UCSD-AML1 (cell line): Measurements from ENCODE around the gene SIL1.
"Not testable (repeated sequence)": the region's sequence is repeated elsewhere in the genome, so short reads cannot be mapped to it uniquely, and the experiment has no call there.

Source experiments
- DNase-seq: peaks from one replicate; lab custom pipeline; 2025; ENCODE audit not compliant: unreplicated experiment; lab: John Stamatoyannopoulos, UW

SIL1 gene

DNA sequence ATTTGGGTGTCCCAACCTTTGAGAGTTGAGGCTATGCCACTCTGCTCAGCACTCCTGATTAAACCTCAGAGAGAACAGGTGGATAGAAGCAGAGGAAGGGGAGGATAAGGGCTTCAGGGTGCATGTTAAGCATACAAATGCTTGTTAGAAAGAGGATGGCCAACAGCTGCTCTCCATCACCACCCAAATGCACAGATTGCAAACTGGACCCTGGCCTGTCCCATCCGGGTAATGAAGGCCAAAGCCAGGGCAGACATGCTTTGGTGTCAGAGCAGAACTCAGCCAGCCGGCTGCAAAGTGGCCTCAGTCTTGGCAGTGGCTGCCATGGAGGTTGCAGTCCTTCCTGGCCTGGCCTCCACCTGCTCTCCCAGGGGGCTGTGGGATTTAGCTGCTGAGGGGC, 84.3 kb downstream of the SIL1 start:
- DNase-seq, result no peak

DNA sequence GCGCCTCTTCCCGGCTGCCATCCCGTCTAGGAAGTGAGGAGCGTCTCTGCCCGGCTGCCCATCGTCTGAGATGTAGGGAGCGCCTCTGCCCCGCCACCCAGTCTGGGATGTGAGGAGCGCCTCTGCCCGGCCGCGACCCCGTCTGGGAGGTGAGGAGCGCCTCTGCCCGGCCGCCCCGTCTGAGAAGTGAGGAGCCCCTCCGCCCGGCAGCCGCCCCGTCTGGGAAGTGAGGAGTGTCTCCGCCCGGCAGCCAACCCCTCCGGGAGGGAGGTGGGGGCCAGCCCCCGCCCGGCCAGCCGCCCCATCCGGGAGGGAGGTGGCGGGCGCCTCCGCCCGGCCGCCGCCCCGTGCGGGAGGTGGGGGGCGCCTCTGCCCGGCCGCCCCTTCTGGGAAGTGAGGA, 85.8 kb downstream of the SIL1 start:
- not testable (repeated sequence) for DNase-seq

DNA sequence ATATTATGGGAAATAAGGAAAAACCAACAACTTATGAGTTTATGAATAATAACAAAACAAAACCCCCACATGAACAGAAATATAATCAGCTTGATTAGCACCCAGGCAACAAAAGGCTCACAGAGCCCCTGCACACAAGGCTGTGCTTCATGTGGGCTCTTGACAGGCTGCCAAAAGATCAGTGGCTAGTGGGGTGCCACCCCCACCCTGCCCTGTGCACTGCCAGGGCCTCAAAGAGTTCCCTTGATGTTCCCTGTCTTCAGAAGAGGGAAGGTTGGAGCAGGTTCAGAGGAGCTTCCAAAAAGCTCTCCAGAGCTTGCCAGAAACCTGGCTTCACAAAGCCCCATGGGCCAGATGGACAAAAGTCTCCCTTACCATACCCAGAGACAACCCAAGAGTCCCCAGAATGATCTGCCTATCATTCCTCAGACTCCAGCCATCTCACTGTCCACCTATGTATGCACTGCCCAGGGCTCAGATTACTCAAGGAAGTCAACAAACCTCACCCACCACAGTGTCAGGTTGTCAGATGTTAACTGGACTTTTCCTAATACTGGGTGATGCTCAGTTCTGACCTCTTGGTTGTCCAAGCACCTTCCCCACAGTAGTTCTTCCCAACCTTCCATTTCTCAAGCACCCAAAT, 87.5 kb downstream of the SIL1 start:
- no peak for DNase-seq

DNA sequence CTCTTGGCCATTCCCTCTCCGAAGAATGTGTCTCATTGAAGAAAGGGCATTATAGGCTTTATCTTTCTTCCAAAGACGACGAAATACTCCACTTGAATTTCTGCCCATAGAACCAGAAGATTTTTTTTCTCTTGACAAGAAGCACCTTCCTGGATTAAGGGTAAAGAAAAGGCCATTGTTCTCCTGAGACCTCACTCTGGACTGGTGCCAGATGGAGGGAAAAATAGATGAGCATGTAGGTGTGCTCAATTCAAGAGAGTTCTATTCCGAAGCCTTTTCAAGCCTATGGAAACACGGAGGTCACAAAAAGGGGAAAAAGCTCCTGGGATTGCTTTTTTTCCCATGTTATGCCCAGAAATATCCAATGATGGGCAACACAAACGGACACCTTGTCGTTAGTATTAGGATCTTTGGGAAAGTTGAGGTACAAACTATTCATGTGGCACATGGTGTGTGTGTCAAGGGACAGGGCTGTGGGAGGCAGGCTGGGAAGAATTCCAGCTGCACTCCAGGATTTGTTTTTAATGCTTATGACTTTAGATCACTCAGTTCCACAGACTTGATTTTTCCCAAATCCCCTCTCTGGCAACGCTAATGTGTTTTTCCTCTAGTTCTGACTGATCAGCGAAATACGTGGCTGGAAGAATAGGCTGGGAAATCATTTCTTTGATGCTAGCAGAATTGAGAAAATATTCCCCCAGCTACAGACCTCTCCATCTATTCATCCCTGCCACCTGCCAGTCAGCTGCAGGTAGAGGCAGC, 89.9 kb downstream of the SIL1 start:
- no peak for DNase-seq

DNA sequence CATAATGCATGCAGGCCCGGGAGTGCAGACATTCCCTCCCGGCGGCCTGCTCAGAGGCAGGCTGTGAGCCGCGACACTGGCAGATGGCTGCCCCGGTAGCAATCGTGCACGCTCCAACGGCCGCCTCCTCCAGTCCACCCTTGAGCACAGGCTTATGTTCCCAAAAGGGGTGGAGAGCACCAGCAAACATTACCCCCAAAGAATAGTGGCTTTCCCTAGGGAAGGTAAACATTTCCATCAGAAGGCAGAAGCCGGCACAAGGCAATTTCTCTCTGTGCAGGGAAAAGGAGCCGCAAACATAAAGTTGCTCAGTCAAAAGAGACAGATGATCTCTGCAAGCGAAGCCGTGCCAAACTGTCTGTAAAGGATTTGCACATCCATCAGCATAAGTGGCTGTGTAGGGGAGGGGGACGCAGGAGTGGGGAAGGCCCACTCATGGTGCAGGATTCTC, 92.5 kb downstream of the SIL1 start:
- no peak for DNase-seq

DNA sequence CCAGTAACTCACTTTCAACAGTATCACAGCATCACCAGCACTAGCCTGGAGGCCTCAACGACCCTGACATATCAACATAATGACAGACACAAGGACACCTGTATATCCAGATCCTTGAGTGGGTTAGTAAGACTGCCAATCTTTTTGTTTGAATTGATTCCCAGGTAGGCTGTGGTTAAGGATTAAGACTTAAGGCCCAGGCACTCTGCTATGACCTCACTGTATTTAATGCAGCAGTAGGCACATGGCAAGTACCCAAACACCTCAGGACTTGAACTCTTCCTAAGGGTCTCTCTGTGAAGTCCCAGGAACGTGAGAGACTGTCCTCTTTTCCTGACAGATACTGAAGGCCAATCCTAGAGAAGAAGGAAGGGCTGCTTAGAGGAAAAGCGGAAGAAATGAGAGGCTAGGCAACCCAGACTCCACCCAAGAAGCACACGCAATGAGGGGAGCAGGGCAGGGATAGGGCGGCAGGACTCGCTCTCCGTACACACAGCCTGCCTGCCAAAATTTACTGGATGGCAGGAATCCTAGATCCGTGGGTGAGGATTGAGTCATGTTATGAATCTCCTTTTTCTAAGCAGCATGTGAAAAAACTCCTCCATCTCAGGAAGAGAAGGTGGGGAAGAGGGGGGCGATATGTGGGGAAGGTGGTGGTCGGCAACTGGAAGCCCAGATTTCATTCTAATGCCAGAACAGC, 93.4 kb downstream of the SIL1 start:
- DNase-seq, result no peak

DNA sequence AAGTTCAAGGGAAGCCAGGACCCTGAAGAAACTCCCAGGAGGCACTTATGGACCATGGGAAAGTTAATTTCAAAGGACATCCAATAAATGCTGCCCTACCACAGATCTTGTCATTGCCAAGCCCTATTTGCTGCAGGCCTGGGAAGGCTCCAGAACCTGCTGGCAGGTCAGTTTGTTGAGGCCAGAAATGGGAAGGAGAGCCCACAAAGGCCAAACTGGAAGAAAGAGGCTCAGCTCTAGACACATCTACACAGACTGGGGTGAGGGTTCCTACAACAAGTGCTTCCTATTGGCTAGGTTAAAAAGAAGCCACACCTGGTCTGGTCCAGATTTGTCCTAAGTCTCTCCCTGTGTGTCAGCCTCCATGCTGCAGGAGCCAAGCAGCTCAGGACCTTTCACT, 94.4 kb downstream of the SIL1 start:
- DNase-seq, result no peak

DNA sequence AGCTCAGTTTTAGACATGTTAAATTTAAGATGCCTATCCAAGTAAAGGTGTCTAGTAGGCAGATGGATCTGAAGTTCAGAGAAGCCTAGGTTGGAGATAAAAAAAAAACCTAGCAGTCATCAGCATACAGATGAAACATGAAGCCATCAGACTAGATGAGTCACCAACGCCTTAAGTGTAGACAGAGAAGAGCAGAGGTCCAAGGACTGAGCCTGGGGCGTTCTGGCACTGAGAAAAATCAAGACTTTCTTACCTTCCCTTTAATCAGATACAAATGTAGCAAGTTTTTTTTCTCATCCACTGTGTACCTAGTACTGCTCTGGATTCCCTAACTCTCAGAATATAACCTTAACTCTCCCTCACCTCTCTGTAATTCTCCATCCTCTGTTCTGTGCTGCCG, 97.3 kb downstream of the SIL1 start:
- no peak for DNase-seq

DNA sequence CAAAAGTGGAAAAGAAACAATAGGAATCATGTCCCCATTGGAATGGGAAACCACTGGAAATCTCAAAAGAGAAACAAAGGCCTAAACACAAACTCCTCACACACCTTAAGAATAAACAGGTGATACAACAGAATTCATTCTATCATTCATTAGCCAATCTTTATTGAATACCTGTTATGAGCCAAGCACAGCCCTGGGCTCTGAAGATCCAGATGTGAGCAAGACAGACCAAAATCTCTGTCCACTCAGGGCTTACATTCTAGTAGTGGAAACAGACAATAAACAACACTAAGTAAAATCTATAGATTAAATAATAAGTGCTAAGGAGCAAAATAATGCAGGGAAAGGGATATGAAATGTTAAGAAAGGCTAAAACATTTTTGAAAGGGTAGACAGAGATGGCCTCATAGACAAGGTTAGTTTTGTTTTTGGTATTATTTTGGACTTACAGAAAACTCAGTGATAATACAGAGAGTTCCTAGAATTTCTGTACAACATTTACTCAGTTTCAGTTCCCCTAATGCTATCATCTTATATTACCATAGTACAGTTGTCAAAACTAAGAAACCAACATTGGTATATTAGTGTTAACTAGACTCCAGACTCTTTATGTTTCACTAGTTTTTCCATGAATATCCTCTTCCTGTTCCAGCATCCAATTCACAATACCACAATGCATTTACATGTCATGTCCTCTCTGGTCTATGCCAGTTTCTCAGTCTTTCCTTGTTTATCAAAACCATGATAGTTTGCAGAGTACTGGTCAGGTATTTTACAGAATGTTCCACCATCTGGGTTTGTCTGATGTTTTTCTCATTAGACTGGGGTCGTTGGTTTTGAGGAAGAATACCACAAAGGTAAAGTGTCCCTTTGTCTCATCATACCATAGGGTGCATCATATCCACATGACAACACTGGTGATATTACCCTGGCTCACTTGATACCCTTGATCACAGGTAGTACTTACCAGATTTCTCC, 103.7 kb downstream of the SIL1 start:
- DNase-seq, result no peak

DNA sequence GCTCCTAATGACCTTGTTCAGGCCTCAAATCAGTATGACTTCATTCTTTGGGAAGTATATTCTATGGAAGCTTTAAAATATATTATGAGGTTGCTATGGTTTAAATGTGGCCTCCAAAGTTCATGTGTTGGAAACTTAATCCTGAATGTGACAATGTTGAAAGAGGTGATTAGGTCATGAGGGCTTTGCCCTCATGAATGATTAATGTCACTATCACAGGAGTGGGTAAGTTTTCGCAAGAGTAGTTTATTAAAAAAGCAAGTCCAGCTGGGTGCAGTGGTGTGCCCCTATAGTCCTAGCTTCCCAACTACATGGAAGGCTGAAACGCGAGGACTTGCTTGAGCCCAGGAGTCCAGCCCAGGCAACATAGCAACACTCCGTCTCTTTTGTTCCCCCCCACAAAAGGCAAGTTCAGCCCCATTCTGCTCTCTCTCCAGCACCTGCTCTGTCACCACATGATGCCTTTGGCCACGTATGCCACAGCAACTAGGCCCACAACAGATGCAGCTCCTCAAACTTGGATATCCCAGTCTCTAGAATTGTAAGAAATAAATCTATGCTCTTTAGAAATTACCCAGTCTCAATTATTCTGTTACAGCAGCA, 105.3 kb downstream of the SIL1 start:
- no peak for DNase-seq

DNA sequence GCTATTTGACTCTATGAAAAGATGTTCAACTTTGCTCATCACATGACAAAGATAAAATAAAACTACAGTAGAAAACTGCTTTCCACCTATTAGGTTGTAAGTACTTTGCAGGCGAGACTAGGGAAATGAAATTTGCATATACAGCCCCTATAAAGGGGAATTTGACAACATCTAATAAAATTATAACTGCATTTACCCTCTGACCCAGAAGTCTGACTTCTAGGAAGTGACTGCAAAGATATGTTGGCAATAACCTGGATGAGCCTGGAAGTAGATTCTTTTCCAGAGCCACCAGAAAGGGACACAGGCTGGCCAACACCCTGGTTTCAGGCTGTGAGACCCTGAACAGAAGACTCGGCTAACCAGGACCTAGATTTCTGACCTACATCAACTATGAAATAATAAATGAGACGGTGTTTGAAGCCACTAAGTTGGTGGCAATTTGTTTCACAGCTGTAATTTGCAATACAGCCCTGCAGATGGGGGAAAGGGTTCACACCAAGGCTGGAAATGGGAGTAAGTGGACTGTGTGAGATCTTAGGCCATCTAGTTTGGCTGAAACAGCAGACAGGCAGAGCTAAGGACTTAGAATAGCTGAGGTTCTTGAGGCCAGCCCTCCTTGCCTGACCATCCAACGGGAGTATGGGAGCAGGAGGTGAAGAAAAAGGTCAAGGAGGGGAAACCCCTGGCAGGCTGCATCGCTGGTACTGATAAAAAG, 106.6 kb downstream of the SIL1 start:
- DNase-seq, result no peak

DNA sequence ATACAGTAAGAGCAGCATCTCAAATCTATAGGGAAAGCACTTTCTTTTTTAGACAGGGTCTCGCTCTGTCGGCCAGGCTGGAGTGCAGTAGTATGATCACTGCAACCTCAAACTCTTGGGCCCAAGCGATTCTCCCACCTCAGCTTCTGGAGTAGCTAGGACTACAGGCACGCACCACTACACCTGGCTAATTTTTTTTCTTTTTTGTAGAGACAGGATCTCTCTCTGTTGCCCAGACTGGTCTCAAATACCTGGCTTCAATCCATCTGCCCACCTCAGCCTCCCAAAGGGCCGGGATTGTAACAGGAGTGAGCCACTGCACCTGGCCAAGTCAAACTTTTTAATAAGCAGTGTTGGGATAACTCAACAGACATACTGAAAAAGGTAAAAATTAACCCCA, 107.6 kb downstream of the SIL1 start:
- no peak for DNase-seq

DNA sequence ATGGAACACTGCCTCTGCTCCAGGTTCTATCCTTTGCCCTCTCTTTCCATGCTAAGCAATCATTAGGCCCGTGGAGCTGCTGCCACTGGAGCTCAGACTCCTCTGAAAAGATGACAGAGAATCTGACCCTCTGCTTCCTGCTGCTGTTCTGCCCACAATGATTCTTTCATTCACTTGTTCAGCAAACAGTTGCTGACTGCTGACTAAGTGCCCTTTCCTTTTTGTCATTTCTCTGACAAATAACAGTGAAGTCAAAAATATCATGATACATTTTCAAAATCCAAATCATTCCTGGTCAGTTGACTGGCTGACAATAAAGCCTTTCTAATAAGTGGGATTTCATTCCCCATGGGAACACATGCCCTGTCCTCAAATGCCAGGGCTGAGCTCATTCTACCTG, 110.1 kb downstream of the SIL1 start:
- DNase-seq, result no peak

DNA sequence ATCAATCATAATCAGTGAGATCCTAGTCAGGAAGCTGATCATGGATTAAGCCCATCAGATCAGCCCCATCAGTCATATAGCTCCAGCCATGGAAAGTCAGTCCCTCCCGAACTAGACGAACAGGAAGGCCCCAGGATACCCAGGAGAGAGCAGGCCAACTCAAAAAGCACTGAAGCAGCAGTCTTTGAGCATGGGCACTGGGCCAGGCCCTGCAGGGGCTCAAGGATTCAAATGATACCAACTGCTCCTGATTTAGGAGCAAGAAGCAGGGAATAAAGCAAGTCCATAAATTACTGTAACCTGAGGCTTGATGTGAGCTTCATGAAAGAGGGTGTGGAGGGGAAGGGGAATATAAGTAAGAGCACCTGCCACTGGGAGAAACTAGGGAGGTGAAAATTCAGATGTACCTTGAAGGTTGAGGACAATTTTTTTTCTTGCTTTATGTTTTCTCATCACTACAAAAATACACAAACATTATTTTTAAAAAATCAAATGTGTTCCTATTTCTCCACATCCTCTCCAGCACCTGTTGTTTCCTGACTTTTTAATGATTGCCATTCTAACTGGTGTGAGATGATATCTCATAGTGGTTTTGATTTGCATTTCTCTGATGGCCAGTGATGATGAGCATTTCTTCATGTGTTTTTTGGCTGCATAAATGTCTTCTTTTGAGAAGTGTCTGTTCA, 115.2 kb downstream of the SIL1 start:
- DNase-seq, result no peak

DNA sequence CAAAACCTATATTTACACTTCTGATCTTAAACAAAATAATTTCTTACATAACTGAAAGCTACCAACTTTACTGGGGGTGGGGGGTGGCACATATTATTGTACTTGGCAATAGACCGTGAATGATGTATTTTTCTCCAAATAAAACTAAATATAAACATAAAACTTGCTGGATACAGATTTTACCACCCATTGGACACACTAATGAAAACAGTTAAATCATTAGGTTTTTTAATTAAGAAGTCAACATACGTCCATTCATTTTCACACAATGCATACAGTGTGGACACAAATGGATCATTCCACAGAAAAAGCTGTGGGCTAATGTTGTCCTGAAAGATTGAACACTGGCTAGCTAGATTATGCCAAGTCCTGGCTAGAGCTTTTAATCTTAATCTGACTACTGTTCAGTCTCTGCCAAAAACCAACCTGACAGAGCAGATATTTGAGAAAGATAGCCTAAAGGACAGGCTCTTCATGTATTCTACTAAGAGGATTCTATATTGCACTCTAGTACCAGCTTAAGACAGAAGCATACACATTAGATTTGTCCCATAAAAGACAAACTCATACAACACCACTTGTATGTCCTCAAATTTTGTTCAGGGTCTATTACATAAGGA, 118.1 kb downstream of the SIL1 start:
- DNase-seq, result no peak

DNA sequence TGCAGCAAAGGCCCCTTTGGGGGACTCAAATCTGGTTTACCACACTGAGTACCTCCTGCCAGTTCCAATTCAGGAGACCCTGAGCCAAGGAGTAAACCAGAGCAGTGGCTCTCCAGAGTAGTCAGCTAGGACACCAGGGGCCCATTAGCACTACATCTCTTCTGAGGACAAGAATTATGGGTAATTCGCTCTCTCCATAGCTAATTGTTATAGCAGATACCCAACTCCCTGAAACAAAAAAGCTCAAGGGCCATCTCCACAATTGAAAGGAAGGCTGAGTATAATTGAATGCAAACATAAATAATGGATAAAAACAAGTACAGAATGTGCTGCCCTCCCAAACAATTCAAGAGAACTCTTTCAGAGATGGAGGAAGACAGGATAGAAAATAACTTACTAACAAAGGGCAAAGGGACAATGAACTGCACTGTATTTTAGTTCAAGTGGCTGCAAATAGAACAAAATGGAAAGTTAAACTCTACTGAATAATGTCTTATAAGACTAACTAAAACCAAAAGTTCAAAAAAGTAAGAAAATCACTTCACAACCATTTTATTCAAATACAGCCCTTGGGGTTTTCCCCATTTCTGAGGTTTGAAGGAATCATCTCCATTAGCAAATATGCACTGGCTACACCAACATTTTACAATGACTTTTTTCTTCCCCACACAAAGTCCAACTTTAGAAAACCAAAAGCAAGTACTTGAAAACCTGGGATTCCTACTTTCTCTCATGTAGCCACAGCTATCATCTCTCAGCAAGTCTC, 118.8 kb downstream of the SIL1 start:
- no peak for DNase-seq

DNA sequence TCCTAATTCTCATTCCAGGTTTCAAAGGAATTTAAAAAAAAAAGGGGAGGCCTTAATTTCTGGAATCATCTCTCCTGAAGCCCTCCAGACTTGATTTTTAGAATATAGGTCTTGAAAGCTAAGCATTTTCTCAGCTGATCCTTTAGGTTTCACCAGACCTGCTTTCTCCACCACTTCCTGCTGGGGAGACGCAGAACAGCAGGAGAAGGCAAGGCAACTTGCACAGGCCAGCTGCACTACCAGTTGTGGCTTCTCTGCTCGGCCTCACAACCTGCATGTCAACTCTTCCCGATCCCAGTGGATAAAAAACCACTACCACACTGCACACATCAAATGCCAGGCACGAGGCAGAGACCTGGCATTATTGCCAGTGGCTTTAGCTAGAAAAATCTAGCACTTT, 119.8 kb downstream of the SIL1 start:
- peak; percentile 34 for DNase-seq

DNA sequence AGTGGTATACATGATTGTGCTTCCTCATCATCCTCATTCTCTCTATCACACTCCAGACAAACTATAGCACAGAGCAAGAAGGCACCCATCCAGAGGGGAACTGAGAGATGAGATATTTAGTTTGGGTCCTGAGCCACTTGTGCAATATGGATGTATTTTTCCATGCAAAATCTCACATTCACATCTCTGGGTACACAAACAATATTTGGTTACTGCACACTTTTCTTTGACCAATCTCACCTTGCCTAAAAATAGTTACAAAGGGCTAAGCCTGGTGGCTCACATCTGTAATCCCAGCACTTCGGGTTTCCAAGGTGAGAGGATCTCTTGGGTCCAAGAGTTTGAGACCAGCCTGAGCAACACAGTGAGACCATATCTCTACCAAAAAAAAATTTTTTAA, 120.3 kb downstream of the SIL1 start:
- no peak for DNase-seq
